GM12872 (cell line): ENCODE data around the gene AOPEP.

ENCODE experiments used
- CTCF ChIP-seq: IDR thresholded peaks from 3 replicates; pipeline ENCODE4 v1.5.1; 2011; ENCODE audit warnings: low read depth, mild to moderate bottlenecking, low read length, moderate library complexity; ENCODE audit not compliant: insufficient read depth

AOPEP gene

GRCh38 chr9:94887721-94888120 lies 161.2 kb downstream of the AOPEP start:
- TF ChIP-seq CTCF: no peak

- TF ChIP-seq CTCF: no peak
These were observed 162.3 kb downstream of the AOPEP start for GRCh38 chr9:94888775-94889174.

GRCh38 chr9:94889628-94890027 lies 163.1 kb downstream of the AOPEP start:
- TF ChIP-seq CTCF: no peak

GRCh38 chr9:94891183-94891582 lies 164.7 kb downstream of the AOPEP start:
- TF ChIP-seq CTCF: no peak

- TF ChIP-seq CTCF: no peak
These were observed 166.2 kb downstream of the AOPEP start for GRCh38 chr9:94892675-94893074.

GRCh38 chr9:94894094-94894699 lies 167.7 kb downstream of the AOPEP start:
- no peak for TF ChIP-seq CTCF

- no peak for TF ChIP-seq CTCF
These were observed 169.2 kb downstream of the AOPEP start for GRCh38 chr9:94895668-94896067.
